Bone marrow (tissue), 2 donors: Measurements from ENCODE around the gene FOXP2.
"Not testable (repeated sequence)": the region's sequence is repeated elsewhere in the genome, so short reads cannot be mapped to it uniquely, and the experiment has no call there.

ENCODE experiments used
- DNase-seq, 2 donors: peaks; one replicate each; lab custom pipeline; 2025; lab: John Stamatoyannopoulos, UW

FOXP2 gene

DNA sequence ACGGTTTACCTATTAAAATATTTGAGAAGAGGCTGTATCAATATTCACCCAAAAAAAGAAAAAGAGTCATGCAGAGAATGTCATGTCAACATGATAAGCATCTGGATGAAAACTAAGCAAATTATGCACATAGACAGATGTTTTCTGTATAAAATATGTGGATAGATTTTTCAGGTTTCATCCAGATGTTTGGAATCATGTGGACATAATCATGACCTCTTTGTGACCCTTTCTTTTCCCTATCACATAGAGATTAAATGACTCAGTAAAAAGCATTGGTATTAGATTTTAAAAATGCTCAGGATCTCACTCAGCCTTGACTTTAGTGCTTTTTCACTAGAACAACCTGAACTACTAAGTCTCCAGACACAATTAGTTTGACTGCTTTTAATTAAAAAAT lies 90.0 kb downstream of the FOXP2 start:
- DNase-seq: no peak

DNA sequence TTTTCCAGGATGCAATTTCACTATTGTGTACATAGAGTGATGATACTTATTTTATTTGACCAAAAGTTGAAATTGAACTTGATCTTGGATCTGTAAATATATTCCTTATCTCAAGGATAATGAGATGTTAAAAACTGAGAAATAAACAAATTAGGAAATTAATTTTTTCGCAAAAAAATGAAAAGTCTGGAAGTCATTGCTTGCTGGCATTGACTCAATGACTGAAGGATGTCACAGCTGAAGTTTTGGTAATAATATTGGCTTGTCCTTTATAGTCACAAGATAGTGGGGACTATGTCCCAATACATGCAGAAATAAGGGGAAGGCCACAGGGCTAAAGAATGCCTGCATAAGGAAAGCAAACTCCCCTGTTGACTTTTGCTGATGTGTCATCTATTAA lies 92.8 kb downstream of the FOXP2 start:
- no peak for DNase-seq

DNA sequence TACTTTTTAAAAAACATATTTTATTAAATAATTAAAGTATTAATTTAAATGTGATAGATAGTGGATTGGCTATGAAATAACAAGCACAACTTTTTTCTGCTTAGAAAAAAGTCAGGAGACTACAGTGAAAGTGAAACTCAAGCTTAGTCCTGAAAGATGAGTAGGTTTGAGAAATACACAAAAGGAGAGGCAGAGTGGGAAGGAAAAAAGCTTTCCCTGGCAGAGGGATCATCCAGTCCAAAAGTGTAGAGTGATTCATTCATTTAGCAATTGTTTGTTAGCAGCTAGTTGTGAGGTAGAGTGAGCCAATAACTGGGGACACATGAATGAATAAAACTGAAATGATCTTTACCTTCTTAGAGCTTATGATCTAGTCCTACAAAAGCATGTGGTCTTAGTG lies 93.5 kb downstream of the FOXP2 start:
- no peak for DNase-seq

DNA sequence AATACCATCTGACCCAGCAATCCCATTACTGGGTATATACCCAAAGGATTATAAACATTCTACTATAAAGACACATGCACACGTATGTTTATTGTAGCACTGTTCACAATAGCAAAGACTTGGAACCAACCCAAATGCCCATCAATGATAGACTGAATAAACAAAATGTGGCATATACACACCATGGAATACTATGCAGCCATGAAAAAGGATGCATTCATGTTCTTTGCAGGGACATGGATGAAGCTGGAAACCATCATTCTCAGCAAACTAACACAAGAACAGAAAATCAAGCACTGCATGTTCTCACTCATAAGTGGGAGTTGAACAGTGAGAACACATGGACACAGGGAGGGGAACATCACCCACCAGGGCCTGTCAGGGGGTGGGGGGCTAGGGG lies 96.2 kb downstream of the FOXP2 start:
- DNase-seq: not testable (repeated sequence)

DNA sequence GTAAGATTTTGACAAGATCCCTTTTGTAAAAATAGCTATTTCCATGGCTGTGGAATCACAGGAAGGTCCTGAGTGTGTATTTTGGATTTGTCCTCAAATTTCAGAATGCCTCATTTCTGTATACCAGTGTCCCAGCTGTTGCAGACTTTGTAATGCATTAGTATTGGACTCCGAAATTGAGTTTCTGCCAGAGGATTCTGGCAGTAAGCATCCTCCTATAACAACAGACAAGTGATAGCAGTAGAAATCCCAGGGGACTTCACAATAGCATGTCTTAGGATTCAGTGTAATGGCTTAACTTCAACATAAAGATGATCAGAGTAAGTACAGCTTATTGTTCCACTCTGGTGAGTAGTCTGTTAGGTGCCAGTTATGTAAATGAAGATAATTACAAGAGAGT lies 104.6 kb downstream of the FOXP2 start:
- DNase-seq: no peak

DNA sequence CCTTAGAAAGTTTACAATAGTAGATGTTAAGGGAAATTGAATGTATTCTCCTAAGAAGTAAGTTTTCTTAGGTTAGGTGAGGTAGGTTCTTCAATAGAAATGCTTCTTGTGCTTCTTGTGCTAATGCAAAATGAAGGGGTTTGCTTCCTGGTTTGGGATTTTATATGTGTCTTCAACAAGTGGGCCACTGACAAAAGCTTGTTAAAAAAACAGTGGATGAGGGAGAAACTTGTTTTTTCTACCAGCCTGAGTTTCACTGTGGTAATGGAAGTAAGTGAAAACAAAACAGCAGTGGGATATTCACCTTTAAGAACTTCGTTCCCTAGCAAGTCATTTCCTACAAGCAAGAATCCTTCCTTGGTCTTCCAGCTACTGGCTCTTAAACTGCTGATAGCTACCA lies 107.5 kb downstream of the FOXP2 start:
- no peak for DNase-seq

DNA sequence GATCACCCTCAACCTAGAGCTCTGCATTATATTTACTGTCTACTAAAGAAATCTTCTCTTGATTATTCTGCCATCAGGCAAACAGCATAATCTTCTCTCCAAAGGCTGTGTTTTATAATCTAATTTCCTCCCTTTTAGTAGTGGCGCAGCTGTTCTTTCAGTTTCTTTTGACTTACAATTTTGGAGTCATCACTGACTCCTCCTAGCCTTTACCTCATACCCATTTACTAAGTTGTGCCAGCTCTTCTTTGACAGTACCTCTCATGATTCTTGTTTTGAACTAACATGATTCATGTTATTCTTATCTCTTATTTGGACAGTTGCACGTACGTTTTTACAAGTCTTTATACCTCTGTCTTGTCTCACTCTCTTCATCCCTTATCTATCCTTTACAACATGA lies 113.0 kb downstream of the FOXP2 start:
- DNase-seq: no peak

DNA sequence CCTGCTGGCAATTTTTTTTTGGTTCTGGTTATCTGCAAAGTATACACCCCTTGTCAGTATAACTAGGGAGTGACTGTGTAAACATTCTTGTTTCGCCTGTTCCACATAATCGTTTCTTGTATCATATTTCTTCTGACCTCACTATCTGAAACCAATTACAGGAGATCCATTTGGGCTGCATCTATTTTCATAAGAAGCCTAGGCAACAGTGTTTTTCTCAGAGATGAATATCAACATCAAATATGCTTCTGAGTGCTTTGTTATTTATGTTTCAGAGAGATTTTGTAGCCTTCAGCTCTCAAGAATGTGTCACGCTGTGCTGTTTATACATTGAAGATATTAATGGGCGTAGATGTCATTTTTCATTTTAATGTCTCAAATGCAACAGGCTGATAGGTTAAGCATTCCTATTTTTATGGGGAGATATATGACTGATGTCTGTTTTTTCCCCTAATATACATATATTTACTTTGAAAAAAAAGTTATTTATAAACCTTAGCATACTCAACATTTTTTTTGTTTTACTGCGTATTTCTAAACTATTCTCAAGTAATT lies 115.5 kb downstream of the FOXP2 start:
- DNase-seq: no peak

DNA sequence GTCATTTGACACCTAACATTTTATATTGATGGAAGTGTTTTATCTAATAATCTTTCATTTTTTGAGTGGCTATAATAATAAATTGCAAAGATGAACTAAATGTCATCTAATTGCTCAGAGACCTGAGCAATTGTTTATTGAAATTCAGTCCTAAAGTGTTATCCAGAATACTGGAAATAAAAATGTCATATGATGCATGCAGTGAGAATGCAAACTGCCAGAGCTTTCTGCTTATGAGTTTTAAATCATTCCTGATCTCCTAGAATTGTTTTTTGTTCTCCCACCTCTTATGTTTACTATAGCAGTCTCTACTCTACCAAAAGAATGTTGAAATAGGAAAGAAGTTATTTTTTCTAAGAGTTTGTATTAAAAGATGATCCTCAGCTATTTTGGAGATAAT lies 116.7 kb downstream of the FOXP2 start:
- no peak for DNase-seq

DNA sequence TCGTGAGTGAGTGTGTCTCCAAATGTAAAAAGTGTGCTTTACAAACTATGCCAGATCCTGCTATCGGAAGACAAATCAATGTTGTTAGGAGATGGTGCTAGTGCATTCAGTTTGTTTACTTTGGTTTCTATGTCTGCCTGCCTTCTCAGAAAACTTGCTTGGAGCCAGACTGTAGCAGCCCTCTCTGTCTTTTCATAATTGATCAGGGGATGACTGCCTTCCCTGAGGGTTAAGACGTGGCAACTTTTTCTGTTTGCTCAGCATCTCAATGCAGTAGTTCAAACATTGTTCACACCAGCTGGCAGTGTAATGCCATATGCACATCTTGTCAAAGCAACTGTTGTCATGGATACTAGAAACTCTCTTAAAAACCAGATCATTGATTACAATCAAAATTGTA lies 118.5 kb downstream of the FOXP2 start:
- no peak for DNase-seq

DNA sequence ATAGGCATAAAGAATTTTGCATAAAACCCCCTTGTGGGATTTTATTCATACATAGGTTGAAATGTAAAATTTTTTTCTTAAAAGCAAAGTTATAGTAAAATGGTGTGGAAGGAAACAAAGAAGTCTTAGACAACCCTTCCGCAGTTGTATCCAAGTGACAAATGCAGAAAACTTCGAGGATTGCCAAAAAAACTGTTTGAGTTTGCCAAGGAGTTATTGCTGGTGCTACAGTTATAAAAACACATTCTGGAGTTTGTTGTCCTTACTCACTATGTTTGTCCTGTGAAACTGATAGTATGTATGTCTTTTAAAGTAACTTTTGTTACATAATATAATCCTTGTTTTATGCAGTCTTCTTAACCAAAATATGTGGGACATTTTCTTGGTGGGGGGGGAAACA lies 120.3 kb downstream of the FOXP2 start:
- no peak for DNase-seq

DNA sequence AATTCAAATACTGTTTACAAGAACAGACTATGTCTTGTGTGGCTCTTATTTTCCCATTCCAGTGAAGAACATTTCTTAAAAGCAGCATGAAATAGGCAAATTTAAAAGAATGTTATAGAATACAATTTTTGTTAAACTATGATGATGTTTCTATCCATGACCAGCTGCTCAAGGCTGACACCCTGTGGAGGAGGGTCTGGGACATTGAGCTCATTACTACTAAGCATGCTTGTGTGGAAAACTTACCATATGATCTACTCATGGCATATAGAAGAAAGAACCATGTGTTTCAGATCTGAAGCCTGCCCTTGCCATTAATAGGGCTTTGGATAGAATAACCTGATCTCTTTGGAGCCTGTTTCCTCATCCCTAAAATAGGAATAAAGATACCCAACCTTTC lies 125.0 kb downstream of the FOXP2 start:
- no peak for DNase-seq

DNA sequence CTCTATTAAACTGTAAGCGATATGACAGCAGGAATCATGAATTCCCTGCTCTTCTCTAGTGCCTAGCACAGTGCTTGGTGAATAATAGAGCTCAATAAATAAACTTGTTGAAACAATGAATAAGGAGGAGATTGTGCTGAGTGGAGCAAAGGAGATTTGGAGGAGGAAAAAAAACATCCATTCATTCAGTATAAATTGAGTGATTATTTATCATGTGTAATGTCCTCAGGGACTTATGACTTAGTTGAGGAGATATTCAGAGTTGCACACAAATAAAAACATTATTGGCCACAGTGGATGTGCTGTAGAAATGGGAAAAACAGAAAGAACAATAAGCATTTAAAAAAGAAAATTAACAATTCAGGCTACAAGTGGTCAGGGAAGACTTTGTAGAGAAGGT lies 125.7 kb downstream of the FOXP2 start:
- no peak for DNase-seq

DNA sequence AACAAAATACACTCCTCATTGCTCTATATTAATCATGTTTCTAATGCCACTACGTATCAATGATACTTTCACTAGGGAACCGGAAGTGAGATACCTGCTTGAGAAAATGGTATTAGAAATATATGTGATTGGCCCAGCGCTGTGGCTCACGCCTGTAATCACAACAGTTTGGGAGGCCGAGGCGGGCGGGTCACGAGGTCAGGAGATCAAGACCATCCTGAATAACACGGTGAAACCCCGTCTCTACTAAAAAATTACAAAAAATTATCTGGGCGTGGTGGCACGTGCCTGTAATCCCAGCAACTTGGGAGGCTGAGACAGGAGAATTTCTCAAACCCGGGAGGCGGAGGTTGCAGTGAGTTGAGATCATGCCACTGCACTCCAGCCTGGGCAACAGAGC lies 132.7 kb downstream of the FOXP2 start:
- not testable (repeated sequence) for DNase-seq

DNA sequence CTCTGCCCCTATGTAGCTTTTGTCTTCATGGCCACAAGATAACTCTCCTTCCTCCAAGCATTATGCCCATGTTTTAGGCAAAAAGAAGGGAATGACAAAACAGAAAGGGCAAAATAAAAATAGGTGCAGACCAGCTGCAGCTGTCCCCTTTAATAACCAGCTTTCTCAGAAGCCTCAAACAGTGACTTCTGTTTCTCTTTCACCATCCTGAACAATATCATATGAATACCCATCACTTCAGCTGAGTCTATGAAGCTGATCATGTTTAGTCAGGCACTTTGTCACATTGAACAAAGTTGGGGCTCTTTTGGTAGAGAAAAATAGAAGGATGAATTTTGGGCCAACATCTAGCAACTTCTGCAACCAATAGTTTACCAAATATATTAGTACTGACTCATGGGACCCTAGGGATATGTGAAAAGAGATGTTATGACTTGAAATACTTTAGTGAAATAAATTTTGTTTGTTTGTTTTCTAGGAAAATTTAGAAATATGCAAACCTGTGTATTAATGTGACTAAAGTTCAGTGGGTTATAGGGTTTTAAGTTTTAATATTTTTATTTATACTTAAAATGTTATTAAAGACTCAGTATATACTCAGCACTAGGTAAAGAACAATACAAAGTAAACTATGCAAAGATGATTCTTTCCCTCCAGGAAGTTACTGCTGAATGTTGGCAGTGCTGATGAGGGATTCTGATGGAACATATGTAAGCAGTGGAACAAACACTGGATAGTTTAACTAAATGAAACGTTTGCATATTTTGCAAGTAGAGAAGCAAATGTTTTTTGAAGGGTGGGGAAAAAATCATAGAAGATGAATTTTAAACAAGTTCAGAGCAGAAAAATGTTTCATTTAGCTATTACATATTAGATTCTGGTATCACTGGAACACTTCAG lies 133.7 kb downstream of the FOXP2 start:
- no peak for DNase-seq

DNA sequence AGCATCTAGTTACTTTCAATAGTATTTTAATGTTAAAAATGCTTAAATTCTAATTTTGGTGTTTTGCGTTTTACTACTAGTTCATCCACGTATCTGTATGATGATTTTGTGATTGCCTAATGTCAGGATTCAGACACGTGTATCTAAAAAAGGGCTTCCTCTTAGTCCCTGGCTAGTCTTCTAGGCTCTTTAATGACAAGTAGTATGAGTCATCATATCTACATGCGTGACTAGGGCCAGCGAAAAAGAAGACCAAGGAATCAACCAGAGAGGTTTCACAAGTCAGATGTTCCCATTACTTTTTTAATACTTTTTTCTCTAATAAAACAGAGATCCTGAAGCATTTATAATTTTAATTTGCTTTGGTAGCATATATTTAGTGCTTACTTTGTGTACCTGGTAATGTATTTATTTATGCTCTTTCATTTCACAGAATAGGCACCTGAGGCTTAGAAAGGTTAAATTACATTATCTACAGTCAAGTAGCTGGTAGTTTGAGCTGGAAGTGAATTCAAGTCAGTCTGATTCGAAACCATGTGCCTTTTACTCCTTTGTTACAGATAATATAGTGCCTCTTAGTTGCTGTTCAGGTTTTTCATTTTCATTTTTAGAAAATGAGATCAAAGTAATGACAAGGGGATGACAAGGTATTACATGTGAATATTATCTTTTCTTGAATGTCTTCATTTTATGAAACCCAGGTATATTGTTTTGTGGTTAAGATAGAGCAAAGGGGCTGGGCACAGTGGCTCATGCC lies 140.3 kb downstream of the FOXP2 start:
- no peak for DNase-seq

DNA sequence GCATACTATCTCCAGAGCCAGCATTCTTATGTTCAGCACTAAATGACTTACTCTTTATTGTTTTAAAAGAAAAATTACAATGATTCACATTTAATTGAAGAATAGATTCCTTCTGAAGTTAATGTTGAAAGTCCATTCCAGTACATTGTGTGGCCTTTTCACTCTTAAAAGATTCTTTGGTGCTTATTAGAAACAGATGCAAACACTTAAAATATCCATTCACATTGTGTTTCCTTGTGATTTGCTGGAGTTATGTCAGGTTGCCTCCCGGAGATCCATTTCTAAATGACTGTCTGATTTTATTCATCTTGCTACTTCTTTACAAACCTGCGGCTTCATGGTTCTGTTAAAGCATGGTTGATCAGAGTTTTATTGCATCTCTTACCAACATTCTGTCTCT lies 152.8 kb downstream of the FOXP2 start:
- DNase-seq: no peak

DNA sequence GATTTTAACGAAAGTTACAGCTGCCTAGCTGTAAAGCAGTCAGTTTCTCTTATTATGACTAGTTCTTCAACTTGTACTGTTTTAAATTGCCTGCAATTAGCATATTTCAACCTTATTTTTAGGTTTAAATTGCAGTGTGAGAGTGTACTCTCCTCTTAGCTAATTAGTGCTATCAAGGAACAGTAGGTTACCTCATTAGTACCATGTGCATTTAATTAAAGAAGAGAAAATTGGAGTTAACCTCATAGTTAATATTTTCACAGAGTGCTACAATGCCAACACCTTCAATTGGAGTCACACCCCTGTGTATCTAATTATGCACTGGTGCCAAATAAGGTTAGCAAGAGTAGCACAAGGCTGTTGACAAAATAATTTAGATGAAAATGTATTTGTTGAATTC lies 154.6 kb downstream of the FOXP2 start:
- DNase-seq: no peak

DNA sequence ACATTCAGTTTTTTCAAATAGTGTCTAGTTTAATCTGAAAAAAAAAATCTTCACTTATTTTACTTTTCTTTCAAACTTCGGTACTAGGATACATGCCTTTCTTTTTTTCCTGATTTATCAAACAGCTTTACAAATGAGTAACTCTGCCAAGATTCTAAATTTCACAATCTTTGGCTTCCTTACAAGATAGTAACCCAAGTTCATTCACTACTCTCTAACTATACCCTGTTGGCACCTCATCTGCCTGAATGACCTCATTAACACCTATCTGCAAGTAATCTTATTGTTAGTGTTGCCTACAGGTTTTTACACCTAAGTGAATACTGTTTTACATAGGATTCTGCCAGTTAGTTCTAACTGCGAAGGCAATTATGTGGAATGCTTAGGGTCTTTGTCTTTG lies 159.8 kb downstream of the FOXP2 start:
- DNase-seq: no peak

DNA sequence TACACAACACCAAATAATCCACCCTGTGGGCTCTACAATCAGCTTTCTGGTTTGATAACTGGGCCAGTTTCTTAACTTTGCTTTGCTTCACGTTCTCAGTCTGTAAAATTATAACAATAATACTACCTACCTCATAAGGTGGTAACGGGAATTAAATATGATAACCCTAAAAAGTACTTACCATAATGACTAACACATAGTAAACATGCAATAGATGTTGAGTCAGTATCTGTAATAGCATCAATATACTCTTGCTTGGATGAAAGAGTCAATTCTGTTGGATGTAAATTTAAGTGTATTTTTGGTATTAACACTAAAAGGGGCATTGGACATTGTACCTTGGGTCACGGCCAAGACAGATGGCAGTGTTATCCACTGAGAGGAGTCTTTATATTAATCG lies 160.5 kb downstream of the FOXP2 start:
- DNase-seq: no peak

DNA sequence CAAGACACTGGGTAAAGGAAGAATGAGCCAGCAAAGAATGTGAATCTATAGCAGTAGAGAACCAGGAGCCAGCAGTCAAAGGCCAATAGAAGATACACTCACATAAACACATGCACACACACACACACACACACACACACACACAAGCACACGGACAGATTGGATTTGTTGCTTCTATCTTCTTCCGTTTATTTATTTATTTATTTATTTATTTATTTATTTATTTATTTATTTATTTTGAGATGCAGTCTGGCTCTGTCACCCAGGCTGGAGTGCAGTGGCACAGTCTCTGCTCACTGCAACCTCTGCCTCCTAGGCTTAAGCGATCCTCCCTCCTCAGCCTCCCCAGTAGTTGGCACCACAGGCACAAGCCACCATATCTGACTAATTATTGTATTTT lies 166.3 kb downstream of the FOXP2 start:
- DNase-seq: not testable (repeated sequence)

DNA sequence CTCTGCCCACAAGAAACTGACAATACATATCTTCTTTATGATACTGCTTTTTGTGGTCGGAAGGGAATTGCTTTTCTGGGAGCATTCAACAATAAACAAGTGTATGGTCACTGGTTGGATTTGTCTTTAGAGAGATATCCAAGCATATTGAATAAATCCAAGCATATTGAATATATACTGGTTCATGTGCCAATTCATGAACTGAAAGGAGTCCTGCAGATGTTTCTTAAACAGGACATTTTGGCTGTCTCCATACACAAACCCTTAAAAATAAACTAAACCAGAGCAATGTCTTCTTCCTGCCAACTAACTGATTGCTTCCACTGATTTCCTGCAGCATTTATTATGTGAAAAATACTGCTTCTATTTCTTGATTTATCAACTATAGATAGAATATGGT lies 173.9 kb downstream of the FOXP2 start:
- no peak for DNase-seq

DNA sequence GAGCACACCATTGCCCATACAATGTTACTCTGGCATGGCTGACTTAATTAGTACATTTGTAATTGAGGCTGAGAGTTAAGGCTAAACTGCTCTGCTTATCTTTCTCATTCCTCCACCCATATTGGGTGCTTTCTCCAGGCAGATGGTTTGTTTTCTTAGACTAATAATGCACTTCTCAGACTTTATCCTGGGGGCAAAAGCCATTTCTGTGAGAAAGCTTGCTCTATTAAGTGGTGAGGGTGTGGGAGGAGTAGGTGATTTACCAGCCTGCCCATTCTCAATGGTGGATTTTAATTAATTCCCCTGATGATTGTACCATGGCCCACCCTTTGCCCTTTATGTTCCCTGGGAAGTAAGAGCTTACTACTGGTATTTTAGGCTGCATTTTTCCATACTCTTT lies 174.8 kb downstream of the FOXP2 start:
- no peak for DNase-seq
